Lower leg skin (tissue), 4 donors: Measurements from ENCODE around the gene NAALADL1. TPM values are rescaled to one million over a fixed set of nuclear protein-coding genes. Genes with fewer than 3 reads are reported as not detected.

Experiments
- DNase-seq, 2 donors: peaks; one replicate each; pipeline ENCODE4 v3.0.0-alpha.2; 2019; ENCODE audit warnings: low spot score in 2 of 2
- H3K4me3 ChIP-seq: fragments of 200-600 bp; sonication (generic); 2 replicates; pipeline ENCODE4 v1.5.1; 2017; ENCODE audit warnings: mild to moderate bottlenecking, low read depth; ENCODE audit not compliant: poor library complexity, severe bottlenecking
- POLR2A ChIP-seq, 2 donors: fragments of 450-650 bp; IDR thresholded peaks; one replicate each; pipeline ENCODE4 v1.6.1; 2016 to 2017; ENCODE audit warnings: antibody characterized with exemption in 2 of 2, mild to moderate bottlenecking in 1 of 2, moderate library complexity in 1 of 2
- WGBS, 2 donors: methylation state at CpG; one replicate each; pipeline ENCODE4 v1.1.5; 2018; 5-methylcytosine and 5-hydroxymethylcytosine counted together
- intact Hi-C: fragments of 100-400 bp; cut with DNase I; formaldehyde crosslinking; loops from one replicate; pipeline ENCODE4 v1.15.0; 2023; ENCODE audit warnings: low total_unique reads
- total RNA-seq, 4 donors: library from RNA; depleted of rRNA; stranded (reverse); fragments of >200 nt; gene quantifications; one replicate each; pipeline ENCODE4 v1.1.0, GENCODE V29; 2016
- TF ChIP-seq, protein P1 (sequence below), 3 donors: fragments of 450-650 bp; IDR thresholded peaks; one replicate each; pipeline ENCODE4 v1.5.1; 2016; ENCODE audit warnings: antibody characterized with exemption in 3 of 3, mild to moderate bottlenecking in 3 of 3, moderate library complexity in 2 of 3

Gene NAALADL1
- total RNA-seq, 4 donors from 2014 or later = 1.5 to 11.9 (median 9.7) TPM

DNA sequence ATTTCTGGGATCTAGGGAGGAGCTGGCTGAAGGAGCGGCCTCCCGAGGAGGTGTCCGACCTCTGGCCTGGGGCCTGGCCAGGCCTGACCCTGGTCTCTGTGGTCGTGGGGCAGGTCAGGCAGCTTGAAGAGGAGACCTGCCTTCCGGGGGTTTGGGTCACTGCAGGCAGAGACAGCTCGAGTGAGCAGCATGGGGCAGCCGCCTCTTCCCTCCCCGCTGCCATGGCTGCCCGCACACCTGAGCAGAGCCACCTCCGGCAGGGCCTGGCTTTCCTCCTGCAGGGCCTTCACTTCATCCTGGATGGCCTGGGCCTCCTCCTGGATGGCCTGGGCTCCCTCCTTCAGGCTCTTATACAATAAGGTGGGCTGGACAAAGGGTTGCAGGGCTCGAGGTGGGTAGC, 8.0 kb upstream of the NAALADL1 start:
- WGBS, 2 donors = 76 to 78% methylated on average over 10 to 11 of the region's 11 CpGs
- intact Hi-C loops = no loop called here
- DNase-seq = no peak
- TF ChIP-seq POLR2A (IDR thresholded peaks at IDR 0.05) = no peak
- TF ChIP-seq, protein P1, sequence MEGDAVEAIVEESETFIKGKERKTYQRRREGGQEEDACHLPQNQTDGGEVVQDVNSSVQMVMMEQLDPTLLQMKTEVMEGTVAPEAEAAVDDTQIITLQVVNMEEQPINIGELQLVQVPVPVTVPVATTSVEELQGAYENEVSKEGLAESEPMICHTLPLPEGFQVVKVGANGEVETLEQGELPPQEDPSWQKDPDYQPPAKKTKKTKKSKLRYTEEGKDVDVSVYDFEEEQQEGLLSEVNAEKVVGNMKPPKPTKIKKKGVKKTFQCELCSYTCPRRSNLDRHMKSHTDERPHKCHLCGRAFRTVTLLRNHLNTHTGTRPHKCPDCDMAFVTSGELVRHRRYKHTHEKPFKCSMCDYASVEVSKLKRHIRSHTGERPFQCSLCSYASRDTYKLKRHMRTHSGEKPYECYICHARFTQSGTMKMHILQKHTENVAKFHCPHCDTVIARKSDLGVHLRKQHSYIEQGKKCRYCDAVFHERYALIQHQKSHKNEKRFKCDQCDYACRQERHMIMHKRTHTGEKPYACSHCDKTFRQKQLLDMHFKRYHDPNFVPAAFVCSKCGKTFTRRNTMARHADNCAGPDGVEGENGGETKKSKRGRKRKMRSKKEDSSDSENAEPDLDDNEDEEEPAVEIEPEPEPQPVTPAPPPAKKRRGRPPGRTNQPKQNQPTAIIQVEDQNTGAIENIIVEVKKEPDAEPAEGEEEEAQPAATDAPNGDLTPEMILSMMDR (IDR thresholded peaks at IDR 0.05) = no peak
- H3K4me3 ChIP-seq = no peak overlapping the region

DNA sequence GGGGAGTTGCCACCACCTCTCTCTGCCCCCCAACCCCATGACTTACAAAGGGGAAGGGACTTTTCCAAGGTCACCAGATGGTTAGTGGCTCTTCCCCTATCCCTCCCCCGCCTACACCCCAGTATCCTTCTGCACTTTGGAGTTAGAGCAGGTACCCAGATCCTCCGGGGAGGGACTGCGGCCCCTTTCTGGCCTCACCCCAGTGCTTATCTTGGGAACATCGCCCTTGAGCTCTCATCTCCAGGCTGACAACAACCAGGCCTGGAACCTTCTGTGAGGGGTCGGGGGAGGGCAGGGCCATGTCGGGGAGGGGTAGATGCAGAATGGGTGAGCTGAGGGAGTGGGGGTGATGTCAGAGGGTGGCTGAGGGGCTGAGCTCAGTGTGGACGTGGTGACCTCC, 7.5 kb upstream of the NAALADL1 start:
- intact Hi-C loops = no loop called here
- WGBS, 2 donors = 76 to 87% methylated on average over 7 of the region's 7 CpGs
- TF ChIP-seq, protein P1 (IDR thresholded peaks at IDR 0.05) = no peak
- TF ChIP-seq POLR2A (IDR thresholded peaks at IDR 0.05) = no peak
- H3K4me3 ChIP-seq = no peak overlapping the region
- no peak for DNase-seq

DNA sequence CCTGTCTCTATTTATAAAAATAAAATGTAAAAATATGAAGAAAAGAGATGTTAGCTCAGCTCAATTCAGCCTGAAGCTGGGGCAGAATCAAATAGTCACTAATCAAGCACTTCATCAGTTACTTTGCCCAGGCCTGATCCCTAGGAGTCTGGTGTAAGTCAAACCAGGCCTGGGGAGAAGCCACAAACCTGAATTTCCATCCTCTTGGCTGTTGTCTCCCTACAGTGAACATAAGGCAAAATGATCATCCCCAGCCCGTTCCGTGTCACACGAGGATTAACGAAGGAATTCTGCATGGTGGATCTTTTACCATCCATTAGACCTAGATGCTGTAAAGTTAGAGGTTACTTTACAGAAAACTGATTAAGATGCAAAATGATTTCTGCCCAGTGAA, 6.5 kb upstream of the NAALADL1 start:
- intact Hi-C loops = no loop called here
- H3K4me3 ChIP-seq = no peak overlapping the region
- no peak for DNase-seq
- no peak for TF ChIP-seq POLR2A (IDR thresholded peaks at IDR 0.05)
- TF ChIP-seq, protein P1 (IDR thresholded peaks at IDR 0.05) = no peak
- WGBS, 2 donors = 72 to 81% methylated on average over 4 of the region's 4 CpGs

DNA sequence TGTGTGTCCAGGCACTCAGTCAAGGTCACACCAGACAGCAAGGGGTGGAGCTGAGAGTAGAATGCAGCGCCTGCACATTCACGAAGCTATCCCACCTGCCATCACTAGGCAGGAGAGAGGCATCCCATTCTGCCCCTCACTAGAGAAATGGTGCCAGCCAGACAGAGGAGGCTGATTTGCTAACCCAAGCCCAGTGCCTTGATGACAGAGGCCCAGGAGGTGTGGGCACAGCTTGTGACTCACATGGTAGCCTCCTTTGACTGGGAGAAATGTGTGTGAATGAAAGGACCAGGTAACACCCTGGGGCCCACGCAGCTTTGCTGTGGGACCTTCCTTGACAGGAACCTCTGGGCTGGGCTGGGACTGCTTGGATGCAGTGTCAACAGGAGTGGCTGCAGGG, 5.2 kb upstream of the NAALADL1 start:
- WGBS, 2 donors = 78 to 79% methylated on average over 3 of the region's 3 CpGs
- no peak overlapping the region for H3K4me3 ChIP-seq
- TF ChIP-seq, protein P1 (IDR thresholded peaks at IDR 0.05) = no peak
- no peak for TF ChIP-seq POLR2A (IDR thresholded peaks at IDR 0.05)
- intact Hi-C loops = no loop called here
- no peak for DNase-seq

DNA sequence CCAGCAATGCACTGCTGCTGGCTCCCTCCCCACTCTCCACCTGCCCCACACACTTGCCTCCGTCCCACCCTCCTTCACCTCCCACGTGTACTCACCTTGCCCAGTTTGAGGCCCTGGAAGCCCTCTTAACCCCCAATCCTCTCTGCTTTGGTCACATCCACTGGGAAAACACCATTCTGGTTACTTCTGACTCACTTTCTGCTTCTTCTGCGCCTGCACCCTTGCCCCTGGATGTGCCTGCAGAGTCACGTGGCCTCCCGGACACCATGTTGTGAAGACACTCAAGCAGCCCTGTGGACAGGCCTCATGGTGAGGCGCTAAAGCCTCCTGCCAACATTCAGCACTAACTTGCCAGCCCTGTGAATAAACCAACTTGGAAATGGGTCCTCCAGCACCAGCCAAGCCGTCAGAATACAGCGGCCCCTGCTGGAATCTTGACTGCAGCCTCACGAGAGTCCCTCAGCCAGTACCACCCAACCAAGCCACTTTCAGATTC, 2.6 kb upstream of the NAALADL1 start:
- DNase-seq = no peak
- intact Hi-C loops = no loop called here

More for the DNA sequence above, 2.6 kb upstream of the NAALADL1 start:
- TF ChIP-seq, protein P1 (IDR thresholded peaks at IDR 0.05) = no peak
- TF ChIP-seq POLR2A (IDR thresholded peaks at IDR 0.05) = no peak
- no peak overlapping the region for H3K4me3 ChIP-seq
- 65 to 74% methylated on average over 6 to 9 of the region's 9 CpGs for WGBS, 2 donors
